NCI-H226 (cell line): ENCODE data around the gene BATF3.
"Not testable (repeated sequence)": the region's sequence is repeated elsewhere in the genome, so short reads cannot be mapped to it uniquely, and the experiment has no call there.

Experiments used
- DNase-seq: peaks from one replicate; pipeline ENCODE4 v3.0.0-alpha.2; 2015

BATF3 gene

DNA sequence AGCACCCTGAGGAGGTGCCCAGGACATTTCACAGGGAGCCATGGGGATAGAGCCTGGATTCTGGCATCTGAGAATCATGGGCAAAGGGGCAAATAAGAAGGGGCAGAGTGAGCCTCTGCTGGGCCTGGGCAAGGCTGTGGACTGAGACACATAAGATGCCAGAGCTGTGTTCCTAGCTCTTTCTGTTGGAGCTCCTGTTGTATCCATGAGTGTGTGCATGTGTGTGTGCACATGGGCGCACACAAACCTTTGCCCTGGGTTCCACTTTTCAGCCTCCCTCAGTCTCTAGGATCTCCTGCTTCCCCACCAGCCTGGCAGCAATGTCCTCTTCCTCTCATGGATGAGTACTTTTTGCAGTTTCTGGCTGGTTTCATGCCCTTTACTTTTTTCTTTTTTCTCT lies 47.0 kb downstream of the BATF3 start:
- no peak for DNase-seq

DNA sequence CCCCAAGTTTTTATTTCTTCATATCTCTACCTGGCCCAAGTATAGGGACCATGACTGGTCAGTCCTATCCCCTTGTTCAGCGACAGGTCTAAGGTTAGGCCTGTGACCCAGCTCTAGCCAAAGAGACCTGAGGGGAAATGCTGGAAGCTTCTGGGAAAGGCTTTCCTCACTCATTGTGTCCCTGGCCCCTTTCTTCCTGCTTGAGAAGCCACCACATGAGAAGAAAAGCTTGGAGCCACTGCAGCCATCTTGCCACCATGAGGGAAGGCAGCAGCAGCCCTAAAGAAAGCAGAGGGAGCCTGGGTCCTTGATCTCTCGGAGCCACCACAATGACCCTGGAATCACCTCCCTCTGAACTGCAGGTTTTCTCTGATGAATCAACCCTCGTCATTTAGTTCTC lies 47.7 kb downstream of the BATF3 start:
- DNase-seq, result no peak

DNA sequence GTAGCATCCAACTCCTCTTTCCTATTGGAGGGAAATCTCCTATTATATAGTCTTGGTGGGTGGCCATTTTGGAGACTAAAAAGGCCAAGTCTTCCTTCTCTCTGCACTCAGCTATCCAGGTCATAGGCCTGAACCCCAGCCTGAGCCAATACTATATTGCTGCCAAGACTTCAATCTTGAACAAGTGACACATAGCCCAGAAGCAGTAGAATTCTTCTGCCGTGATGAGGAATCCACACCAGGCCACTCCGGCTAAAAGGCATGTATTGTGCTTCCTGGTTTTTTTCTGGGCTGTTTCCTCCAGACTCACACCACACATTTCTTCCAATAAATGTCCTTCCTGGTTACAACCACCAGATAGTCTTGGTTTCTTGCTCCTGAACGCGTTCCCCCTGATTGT lies 48.1 kb downstream of the BATF3 start:
- no peak for DNase-seq

DNA sequence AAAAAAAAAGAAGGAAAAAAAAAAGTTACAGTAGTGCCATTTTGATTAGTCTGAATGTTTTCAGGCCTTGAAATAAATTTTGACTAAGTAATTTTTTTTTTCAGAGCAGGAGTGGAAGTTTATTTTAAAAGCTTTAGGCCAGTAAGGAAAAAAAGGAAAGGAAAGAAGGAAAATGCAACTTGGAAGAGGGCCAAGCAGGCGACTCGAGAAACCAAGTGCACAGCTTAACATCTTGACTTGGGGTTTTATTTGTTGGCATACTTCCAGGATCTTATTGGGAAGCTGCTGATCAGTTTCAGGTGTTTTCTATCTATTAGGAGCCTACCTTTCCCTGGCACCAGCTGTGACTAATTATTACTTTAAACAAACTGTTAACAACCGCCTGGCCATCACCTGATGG lies 49.4 kb downstream of the BATF3 start:
- no peak for DNase-seq

DNA sequence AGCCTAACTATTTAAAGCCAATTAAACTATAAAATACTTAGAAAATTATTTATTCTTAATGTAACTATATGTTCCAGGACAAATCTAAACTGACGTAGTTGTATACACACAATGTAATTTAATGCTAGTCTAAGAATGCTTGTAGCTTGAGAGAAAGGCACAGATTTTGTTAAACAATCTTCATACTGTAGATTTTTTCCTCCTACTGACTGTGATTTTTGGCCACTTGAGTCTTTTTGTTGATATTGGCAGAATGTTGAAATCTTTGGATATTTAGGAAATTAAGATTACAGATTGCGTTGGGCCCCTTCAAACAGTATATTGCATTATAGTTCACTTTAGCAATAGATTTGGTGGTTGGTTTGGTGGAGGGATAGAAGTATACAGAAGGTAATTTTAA lies 50.6 kb downstream of the BATF3 start:
- no peak for DNase-seq

DNA sequence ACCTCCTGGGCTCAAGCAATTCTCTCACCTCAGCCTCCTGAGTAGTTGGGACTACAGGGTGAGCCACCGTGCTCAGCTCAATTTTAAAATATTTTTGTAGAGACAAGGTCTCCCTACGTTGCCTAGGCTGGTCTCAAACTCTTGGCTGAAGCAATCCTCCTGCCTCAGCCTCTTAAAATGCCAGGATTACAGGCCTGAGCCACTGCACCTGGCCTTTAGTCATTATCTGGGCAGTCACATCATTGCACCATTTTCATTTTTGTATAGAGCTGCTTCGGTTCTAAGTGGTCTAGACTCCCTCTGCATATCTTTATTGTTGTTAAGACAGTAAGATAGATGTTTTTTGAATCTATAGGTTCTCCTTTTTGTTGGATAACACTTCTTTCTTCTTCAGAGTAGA lies 51.2 kb downstream of the BATF3 start:
- DNase-seq, result no peak

DNA sequence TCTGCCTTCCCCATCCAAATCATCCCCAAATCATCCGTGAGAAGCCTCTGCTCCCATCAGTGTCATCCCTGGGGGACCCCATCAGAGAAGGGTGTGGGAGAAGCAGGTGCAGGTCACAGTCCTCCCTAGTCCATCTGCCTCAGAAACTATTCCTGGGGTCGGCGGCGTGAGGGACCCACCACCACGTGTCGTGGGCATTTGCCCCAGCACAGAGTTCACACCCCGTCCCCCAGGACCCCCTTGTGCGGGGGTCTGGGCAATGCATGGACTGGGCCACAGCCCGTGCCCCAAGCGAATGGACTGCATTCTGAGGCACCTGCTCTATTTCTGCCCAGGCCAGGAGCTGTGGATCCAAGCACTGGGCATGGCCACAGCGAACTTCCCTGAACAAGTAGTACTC lies 52.6 kb downstream of the BATF3 start:
- DNase-seq, result no peak

DNA sequence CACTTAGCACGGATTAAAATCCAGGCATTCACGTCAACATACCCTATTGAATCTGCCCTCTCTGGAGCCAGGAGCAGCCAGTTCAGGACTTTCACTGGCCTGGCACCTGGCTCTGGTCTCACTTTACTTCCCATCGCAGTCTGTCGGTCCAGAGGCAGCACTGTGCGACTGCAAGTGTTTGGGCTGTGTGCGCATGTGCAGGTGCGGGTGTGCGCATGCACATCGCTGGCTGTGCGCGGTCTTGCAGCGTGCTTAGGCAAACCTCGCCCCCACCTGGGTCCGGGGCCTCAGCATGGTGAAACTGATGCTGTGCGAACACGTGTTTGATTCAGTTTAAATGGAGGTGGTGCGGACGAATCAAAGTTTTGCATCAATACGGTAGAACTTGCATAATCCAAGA lies 53.1 kb downstream of the BATF3 start:
- DNase-seq, result no peak

DNA sequence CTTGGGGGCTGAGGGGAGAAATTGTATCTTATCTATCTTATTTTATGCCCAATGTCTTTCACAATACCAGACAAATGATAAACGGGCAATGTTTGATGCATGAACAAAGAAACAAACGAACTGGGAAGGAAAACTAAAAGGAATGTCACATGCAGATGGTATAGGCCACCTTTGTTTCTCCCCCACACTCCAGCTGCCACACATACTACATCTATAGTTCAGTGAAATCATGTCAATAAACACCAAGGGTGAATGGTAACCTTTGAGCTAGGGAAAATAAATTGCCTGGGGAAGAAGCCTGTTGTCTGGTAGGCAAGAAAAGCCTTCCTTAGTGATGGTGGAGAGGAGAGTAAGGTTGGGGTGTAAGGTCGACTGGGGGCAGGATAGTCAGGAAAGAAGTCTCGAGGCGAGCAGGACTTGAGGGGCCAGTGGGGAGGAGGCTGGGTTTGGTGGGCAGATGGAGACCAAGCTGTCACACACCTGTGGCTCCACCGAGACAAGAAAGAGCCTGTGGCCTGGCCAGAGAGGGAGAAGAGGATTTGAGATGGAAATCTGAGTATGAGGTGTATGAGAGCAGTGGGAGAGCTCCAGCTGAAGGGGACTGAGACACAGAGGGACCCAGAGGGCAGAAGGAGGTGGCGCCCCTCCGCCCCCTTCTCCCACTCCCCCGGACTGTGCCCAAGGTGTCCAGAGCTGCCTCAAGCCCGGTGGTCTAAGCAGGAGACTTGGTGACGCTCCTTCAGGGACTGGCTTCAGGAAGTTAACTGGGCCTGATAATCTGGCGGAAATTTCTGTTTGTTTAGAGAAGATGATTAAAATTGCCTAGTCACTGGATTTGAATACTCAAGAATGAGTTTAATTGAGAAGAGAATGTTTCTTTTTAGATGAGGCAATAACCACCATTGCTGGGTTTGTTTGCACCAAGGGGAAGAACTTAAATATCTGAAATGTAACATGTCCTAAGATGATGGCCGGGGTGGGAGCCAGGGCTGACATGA lies 53.8 kb downstream of the BATF3 start:
- no peak for DNase-seq

DNA sequence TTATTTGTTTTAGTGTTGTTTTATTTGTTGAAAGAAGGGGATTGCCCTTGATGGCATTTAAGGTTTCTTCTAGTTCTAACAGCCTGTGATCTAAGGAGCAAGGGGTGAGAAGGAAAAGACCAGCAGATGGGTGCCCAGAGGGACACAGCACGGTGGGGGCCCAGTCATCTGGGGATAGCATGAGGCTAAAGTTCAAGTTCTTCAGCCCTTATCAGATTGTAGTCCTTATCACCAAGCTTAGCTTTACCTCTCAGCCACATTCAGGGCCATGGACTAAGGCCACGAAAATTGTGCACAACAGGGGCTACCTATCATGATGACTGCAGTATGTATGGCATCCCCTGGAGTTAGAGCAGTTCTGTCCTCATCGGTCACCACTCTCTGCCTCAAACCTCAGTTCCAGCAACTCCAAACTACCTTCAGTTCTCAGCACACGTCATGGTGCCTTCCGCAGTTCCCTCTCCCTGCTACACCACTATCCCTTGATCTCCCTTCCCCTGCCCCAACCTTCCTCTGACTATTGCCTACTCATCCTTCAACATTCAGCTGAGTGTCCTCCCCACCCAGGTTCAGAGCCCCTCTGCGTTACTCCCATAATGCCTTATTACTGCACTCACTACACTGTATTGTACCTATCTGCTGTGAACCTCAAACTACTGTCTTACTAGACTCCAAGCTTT lies 54.6 kb downstream of the BATF3 start:
- no peak for DNase-seq

DNA sequence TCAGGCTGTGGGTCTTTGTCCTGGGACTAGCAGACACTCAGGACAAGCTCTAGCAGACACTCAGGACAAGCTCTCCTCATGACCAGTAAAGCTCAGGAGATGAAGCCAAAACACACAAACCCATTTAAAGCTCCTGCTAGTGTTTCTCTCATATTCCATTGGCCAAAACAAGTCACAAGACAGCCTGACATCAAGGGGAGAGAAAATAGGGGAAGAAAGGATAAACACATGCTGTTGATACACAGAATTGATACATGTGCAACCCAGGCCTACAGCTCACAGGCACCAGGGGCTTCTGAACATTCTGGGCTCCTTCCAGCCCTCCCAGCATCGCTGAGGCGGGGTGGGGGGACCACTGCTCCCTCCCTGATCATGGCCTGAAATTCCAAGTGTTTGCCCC lies 55.8 kb downstream of the BATF3 start:
- DNase-seq, result no peak

DNA sequence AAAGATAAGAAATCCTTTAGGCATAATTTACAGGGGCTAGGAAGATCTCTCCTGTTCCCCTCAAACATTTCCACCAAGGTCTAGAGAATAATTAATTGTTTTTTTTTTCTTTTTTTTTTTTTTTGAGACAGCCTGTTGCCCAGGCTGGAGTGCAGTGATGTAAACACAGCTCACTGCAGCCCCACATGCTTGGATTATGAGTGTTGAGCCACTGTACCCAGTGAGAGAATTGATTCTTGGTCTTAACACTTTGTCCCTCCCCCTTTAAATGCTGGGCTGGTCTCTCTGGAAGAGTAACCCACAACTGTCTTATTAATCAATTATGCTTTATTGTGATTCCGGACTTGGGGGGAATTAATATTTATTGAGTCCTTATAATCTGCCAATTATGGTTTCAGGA lies 57.7 kb downstream of the BATF3 start:
- no peak for DNase-seq

DNA sequence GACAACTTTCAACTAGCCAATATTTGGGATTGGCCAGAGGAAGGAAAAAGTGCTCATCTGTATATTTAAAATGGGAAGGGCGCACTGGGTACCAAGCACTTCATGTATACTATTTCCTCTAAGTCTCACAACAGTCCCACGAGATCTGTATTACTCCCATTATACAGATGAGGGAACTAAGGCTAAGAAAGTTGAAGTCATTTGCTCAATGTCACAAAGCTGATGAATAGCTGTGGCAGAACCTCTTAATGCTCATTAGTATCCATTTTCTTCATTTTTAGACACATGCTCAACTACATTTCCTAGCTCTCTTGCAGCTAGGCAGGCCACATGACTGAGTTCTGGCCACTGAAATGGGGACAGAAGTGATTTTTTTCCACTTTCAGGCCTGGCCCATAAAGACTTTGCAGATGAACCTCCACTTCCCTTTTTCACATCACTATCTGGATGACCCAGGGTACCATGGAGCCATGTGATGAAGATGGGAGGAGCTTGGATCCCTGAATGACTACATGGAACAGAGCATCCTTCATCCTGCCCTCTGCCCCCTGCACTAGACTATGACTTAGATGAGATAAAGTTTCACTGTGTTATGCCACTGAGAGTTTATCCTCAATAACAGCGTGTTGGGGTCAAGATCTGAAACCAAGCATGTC lies 59.3 kb downstream of the BATF3 start:
- no peak for DNase-seq

DNA sequence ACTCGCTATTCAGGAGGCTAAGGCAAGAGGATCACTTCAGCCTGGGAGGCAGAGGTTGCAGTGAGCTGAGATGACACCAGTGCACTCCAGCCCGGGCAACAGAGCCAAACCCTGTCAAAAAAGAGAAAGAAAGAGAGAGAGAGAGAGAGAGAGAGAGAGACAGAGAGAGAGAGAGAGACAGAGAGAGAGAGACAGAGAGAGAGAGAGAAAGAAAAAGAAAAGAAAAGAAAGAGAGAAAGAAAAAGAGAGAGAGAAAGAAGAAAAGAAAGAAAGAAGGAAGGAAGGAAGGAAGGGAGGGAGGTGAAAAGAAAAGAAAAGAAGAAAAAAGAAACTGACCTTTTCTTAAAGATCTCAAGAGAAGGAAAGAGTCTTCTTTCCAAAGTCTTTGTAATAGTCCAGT lies 60.1 kb downstream of the BATF3 start:
- DNase-seq, result not testable (repeated sequence)

DNA sequence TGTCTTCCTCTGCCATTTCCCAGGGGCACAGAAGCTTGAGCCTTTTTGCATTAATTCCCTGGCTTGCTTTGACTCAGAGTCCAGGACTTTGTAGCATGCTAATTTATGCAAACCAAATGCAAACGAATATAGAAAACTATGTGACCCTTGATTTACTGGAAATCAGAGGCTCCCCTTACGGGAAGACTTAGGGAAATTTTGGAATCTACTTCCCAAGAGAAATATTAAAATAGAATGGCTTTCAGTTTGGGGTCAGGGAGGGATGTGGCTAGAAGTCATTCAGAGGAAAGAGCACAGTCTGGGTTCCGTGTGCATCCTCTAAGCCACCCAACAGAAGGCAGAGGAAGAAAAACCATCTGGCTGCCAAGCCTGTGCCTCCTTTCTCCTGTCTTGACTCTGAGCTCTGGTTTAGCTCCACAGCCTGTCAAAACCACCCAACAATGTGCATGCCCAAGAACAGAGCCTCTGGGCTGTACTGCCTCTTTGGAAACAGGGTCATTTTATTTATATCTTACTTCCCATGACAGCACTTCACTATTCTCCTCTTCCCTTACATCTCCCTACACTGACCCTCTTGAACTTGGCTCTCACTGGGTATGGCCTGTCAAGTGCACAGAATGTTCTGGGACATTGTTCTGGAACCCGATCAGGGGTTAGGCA lies 61.0 kb downstream of the BATF3 start:
- DNase-seq, result no peak

DNA sequence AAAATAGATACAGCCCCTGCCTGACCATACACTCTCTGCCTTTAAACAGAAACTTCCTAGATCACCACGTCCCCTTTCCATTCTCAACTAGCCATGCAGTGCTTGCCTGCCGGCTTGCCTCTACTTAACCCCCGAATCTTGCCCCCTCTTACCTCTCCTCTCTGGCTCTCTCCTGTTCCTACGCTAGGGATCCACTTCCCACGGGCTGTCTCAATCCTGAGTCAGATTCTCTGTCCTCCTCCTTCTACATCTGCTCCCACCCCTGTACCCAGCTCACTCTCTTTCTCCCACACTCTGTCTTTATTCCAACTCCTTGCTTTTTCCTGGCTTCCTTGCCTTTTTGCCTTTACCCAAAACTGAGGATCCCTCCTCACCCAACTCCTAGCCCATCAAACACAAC lies 61.7 kb downstream of the BATF3 start:
- no peak for DNase-seq
